K562 (cell line): ENCODE results near the gene CHMP2A. TPM values are rescaled to one million over a fixed set of nuclear protein-coding genes. Genes with fewer than 3 reads are reported as not detected.

Source experiments
- DIDO1 ChIP-seq: fragments of 450-650 bp; IDR thresholded peaks from 2 replicates; pipeline ENCODE4 v1.6.1; 2016; ENCODE audit warnings: low read depth, missing biosample characterization, missing genetic modification characterization
- ILK ChIP-seq: fragments of 450-650 bp; IDR thresholded peaks from 2 replicates; pipeline ENCODE4 v1.6.1; 2016; ENCODE audit warnings: missing genetic modification characterization, low read depth, mild to moderate bottlenecking, missing compliant biosample characterization, moderate library complexity, borderline replicate concordance
- MCM3 ChIP-seq: fragments of 450-650 bp; IDR thresholded peaks from 2 replicates; pipeline ENCODE4 v1.6.1; 2016
- NFATC3 ChIP-seq: fragments of 450-650 bp; IDR thresholded peaks from 2 replicates; pipeline ENCODE4 v1.6.1; 2017; ENCODE audit warnings: mild to moderate bottlenecking
- POU5F1 ChIP-seq: fragments of 150-350 bp; IDR thresholded peaks from 2 replicates; pipeline ENCODE4 v1.6.1; 2014; ENCODE audit warnings: borderline replicate concordance, low read length, low read depth, mild to moderate bottlenecking; ENCODE audit not compliant: partially characterized antibody
- RBM34 ChIP-seq: fragments of 200-400 bp; formaldehyde crosslinking; IDR thresholded peaks from 2 replicates; pipeline ENCODE4 v1.6.1; 2018; ENCODE audit warnings: low read length, borderline replicate concordance; ENCODE audit not compliant: insufficient read depth
- RCOR1 ChIP-seq, 2 experiments: IDR thresholded peaks; 2 replicates each; pipeline ENCODE4 v1.6.1; 2012; ENCODE audit warnings: low read depth in 2 of 2, low read length in 2 of 2, borderline replicate concordance in 1 of 2, improper control_type of control experiment in 1 of 2
- ZNF764 ChIP-seq: fragments of 250-450 bp; sonication (Bioruptor Pico); IDR thresholded peaks from 2 replicates; pipeline ENCODE4 v1.4.0; 2020; ENCODE audit warnings: low read depth, mild to moderate bottlenecking, moderate library complexity
- polyA plus RNA-seq, 8 experiments: library from polyadenylated mRNA; depleted of rRNA in 4 of 8; stranded (reverse) in 5 of 8; unstranded in 3 of 8; fragments of >200 nt; fragmentation: Nextera tagmentation in 2 of 8; fragmentation: Illumina TruSeq in 1 of 8; extraction: Ambion mirVana in 2 of 8; extraction: Trizol in 1 of 8; gene quantifications; 2 replicates each; pipeline versions ENCODE4 v1.2.1 to v1.2.3, GENCODE V29; 2011 to 2014; ENCODE audit warnings: inconsistent platforms in 1 of 8, missing spikeins in 1 of 8
- total RNA-seq, 7 experiments: library from RNA; depleted of rRNA in 6 of 7; stranded (reverse); fragments of >200 nt in 6 of 7; fragmentation: Illumina TruSeq in 2 of 7; extraction: Trizol in 2 of 7; gene quantifications; 2 replicates each; pipeline versions ENCODE4 v1.2.1 to v1.2.3, GENCODE V29; 2011 to 2021; ENCODE audit warnings: low replicate concordance in 1 of 7
- TF ChIP-seq, protein P1 (sequence below): fragments of 450-650 bp; IDR thresholded peaks from 2 replicates; pipeline ENCODE4 v1.6.1; 2016; ENCODE audit warnings: mild to moderate bottlenecking, moderate library complexity
- TF ChIP-seq, protein P2 (sequence below): fragments of 250-450 bp; sonication (Bioruptor Pico); IDR thresholded peaks from 2 replicates; pipeline ENCODE4 v1.8.0; 2022; ENCODE audit warnings: inconsistent platforms, mild to moderate bottlenecking, moderate library complexity, borderline replicate concordance
- TF ChIP-seq, protein P3 (sequence below): fragments of 250-450 bp; sonication (Bioruptor Pico); IDR thresholded peaks from 2 replicates; pipeline ENCODE4 v1.8.0; 2022; ENCODE audit warnings: inconsistent platforms

Gene CHMP2A
- total and polyA plus RNA-seq, 9 of the 15 experiments (the other 6 are each of a cell fraction or from before 2014, with no cell fraction given), result 57.6 to 159 (median 87.2) TPM

DNA sequence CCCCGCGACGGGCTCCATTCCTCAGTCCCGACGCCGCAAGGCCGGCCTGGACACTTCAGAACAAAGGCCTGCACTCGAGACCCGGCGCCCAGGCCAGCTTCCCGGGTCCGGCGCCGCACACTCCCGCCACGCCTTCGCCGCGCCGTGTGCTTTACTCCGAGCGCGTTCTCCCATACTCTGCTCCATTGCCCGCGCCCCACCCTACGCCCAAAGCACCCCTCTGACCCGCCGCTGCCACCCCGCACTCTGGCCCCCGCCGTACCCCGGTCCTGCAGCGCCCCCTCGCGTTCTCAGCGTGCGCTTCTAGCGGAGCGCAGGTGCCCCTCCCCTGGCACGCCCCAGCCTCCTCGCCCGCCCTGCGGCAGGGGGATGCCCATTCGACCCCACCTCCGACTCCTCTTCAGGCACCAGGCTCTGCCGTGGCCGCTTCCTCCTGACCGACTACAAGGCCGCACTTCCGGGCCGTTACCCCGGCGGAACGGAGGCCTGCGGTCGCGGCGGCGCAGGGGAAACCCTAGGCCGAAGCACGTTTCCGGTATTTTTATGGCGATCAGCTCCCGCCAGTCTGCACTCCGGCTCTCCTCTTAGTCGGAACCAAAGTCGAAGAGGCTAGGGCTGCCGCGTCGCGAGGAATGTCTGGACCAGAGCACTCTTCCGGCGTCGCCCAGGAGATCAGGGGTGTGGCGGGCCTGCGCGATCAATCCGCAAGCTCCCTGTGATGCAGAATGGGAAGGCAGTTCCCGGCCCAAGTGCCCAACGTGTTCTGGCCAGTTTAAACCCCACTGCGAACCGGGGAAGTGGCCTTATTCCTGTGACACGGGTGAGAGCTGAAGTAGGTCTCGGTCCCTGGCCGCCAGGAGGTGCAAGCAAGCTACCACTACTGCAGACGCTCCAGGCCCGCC lies 35.3 kb downstream of the CHMP2A start, which contains the start of gene ZBTB45 (continued):
- TF ChIP-seq, protein P1, sequence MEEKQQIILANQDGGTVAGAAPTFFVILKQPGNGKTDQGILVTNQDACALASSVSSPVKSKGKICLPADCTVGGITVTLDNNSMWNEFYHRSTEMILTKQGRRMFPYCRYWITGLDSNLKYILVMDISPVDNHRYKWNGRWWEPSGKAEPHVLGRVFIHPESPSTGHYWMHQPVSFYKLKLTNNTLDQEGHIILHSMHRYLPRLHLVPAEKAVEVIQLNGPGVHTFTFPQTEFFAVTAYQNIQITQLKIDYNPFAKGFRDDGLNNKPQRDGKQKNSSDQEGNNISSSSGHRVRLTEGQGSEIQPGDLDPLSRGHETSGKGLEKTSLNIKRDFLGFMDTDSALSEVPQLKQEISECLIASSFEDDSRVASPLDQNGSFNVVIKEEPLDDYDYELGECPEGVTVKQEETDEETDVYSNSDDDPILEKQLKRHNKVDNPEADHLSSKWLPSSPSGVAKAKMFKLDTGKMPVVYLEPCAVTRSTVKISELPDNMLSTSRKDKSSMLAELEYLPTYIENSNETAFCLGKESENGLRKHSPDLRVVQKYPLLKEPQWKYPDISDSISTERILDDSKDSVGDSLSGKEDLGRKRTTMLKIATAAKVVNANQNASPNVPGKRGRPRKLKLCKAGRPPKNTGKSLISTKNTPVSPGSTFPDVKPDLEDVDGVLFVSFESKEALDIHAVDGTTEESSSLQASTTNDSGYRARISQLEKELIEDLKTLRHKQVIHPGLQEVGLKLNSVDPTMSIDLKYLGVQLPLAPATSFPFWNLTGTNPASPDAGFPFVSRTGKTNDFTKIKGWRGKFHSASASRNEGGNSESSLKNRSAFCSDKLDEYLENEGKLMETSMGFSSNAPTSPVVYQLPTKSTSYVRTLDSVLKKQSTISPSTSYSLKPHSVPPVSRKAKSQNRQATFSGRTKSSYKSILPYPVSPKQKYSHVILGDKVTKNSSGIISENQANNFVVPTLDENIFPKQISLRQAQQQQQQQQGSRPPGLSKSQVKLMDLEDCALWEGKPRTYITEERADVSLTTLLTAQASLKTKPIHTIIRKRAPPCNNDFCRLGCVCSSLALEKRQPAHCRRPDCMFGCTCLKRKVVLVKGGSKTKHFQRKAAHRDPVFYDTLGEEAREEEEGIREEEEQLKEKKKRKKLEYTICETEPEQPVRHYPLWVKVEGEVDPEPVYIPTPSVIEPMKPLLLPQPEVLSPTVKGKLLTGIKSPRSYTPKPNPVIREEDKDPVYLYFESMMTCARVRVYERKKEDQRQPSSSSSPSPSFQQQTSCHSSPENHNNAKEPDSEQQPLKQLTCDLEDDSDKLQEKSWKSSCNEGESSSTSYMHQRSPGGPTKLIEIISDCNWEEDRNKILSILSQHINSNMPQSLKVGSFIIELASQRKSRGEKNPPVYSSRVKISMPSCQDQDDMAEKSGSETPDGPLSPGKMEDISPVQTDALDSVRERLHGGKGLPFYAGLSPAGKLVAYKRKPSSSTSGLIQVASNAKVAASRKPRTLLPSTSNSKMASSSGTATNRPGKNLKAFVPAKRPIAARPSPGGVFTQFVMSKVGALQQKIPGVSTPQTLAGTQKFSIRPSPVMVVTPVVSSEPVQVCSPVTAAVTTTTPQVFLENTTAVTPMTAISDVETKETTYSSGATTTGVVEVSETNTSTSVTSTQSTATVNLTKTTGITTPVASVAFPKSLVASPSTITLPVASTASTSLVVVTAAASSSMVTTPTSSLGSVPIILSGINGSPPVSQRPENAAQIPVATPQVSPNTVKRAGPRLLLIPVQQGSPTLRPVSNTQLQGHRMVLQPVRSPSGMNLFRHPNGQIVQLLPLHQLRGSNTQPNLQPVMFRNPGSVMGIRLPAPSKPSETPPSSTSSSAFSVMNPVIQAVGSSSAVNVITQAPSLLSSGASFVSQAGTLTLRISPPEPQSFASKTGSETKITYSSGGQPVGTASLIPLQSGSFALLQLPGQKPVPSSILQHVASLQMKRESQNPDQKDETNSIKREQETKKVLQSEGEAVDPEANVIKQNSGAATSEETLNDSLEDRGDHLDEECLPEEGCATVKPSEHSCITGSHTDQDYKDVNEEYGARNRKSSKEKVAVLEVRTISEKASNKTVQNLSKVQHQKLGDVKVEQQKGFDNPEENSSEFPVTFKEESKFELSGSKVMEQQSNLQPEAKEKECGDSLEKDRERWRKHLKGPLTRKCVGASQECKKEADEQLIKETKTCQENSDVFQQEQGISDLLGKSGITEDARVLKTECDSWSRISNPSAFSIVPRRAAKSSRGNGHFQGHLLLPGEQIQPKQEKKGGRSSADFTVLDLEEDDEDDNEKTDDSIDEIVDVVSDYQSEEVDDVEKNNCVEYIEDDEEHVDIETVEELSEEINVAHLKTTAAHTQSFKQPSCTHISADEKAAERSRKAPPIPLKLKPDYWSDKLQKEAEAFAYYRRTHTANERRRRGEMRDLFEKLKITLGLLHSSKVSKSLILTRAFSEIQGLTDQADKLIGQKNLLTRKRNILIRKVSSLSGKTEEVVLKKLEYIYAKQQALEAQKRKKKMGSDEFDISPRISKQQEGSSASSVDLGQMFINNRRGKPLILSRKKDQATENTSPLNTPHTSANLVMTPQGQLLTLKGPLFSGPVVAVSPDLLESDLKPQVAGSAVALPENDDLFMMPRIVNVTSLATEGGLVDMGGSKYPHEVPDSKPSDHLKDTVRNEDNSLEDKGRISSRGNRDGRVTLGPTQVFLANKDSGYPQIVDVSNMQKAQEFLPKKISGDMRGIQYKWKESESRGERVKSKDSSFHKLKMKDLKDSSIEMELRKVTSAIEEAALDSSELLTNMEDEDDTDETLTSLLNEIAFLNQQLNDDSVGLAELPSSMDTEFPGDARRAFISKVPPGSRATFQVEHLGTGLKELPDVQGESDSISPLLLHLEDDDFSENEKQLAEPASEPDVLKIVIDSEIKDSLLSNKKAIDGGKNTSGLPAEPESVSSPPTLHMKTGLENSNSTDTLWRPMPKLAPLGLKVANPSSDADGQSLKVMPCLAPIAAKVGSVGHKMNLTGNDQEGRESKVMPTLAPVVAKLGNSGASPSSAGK, result peak; percentile 52
- TF ChIP-seq, protein P2, sequence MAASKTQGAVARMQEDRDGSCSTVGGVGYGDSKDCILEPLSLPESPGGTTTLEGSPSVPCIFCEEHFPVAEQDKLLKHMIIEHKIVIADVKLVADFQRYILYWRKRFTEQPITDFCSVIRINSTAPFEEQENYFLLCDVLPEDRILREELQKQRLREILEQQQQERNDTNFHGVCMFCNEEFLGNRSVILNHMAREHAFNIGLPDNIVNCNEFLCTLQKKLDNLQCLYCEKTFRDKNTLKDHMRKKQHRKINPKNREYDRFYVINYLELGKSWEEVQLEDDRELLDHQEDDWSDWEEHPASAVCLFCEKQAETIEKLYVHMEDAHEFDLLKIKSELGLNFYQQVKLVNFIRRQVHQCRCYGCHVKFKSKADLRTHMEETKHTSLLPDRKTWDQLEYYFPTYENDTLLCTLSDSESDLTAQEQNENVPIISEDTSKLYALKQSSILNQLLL (CRISPR knock-in tag), result no peak
- no peak for TF ChIP-seq ILK (tag)
- TF ChIP-seq MCM3, result no peak
- TF ChIP-seq NFATC3, result peak; percentile 64; the same call in 1 of the 2 replicates
- TF ChIP-seq ZNF764, result peak; percentile 22; the same call in 1 of the 2 replicates
- TF ChIP-seq RBM34, result no peak
- peak; percentile 93 for TF ChIP-seq DIDO1 (tag)
- TF ChIP-seq POU5F1, result peak; percentile 14
- peak in 1 of 2 experiments; percentile 63; a peak in 1 of 4 replicates for TF ChIP-seq RCOR1 (IDR thresholded peaks at IDR 0.05; ENCODE audit: borderline replicate concordance in 1 of 2, low read depth in 2 of 2, low read length in 2 of 2)
- TF ChIP-seq, protein P3, sequence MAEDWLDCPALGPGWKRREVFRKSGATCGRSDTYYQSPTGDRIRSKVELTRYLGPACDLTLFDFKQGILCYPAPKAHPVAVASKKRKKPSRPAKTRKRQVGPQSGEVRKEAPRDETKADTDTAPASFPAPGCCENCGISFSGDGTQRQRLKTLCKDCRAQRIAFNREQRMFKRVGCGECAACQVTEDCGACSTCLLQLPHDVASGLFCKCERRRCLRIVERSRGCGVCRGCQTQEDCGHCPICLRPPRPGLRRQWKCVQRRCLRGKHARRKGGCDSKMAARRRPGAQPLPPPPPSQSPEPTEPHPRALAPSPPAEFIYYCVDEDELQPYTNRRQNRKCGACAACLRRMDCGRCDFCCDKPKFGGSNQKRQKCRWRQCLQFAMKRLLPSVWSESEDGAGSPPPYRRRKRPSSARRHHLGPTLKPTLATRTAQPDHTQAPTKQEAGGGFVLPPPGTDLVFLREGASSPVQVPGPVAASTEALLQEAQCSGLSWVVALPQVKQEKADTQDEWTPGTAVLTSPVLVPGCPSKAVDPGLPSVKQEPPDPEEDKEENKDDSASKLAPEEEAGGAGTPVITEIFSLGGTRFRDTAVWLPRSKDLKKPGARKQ (CRISPR knock-in tag), result no peak
